OCI-LY3 (cell line): ENCODE measurements around the gene DYRK1A.

Experiments
- H2AFZ ChIP-seq: fragments of 200-600, 300-600 bp; shearing (Covaris generic); 2 replicates; pipeline ENCODE4 v1.6.0; 2014; ENCODE audit warnings: antibody characterized with exemption, low read depth, low read length
- H3K27ac ChIP-seq: fragments of 200-600, 300-600 bp; sonication (generic); 2 replicates; pipeline ENCODE4 v1.5.1; 2014; ENCODE audit warnings: mild to moderate bottlenecking, low read length, moderate library complexity, mixed read lengths
- H3K27me3 ChIP-seq: fragments of 200-600, 300-600 bp; sonication (generic); 2 replicates; pipeline ENCODE4 v1.6.1; 2014; ENCODE audit warnings: low read depth, low read length, mixed read lengths
- H3K36me3 ChIP-seq: fragments of 200-600, 300-600 bp; sonication (generic); replicated peaks from 2 replicates; pipeline ENCODE3; 2014; ENCODE audit warnings: low read depth, low read length, mixed read lengths
- H3K4me1 ChIP-seq: fragments of 300-600, 200-600 bp; sonication (generic); 2 replicates; pipeline ENCODE4 v1.6.1; 2014; ENCODE audit warnings: low read length, mixed read lengths
- H3K4me2 ChIP-seq: fragments of 200-600, 300-600 bp; sonication (generic); 2 replicates; pipeline ENCODE4 v1.6.1; 2014; ENCODE audit warnings: low read length, mixed read lengths
- H3K4me3 ChIP-seq: fragments of 300-600, 200-600 bp; sonication (generic); 2 replicates; pipeline ENCODE4 v1.5.1; 2014; ENCODE audit warnings: antibody characterized with exemption, mild to moderate bottlenecking, low read length, moderate library complexity
- H3K79me2 ChIP-seq: fragments of 300-600, 200-600 bp; shearing (Covaris generic); 2 replicates; pipeline ENCODE4 v1.6.1; 2014; ENCODE audit warnings: mild to moderate bottlenecking, low read length, mixed read lengths
- H3K9ac ChIP-seq: fragments of 300-600, 200-600 bp; shearing (Covaris generic); 2 replicates; pipeline ENCODE4 v1.6.0; 2014; ENCODE audit warnings: mild to moderate bottlenecking, low read length, moderate library complexity
- H3K9me3 ChIP-seq: fragments of 200-600, 300-600 bp; shearing (Covaris generic); 2 replicates; pipeline ENCODE4 v1.6.1; 2014; ENCODE audit warnings: low read length, mixed read lengths; ENCODE audit not compliant: insufficient read depth
- H4K20me1 ChIP-seq: fragments of 200-600, 300-600 bp; sonication (generic); 2 replicates; pipeline ENCODE4 v1.6.1; 2016; ENCODE audit warnings: low read length, mixed read lengths; ENCODE audit not compliant: insufficient read depth
- EZH2phosphoT487 ChIP-seq: fragments of 200-600 bp; shearing (Covaris generic); IDR thresholded peaks from 2 replicates; pipeline ENCODE4 v1.6.1; 2018; ENCODE audit warnings: antibody characterized with exemption, mixed run types, low read depth
- TF ChIP-seq, protein P1 (sequence below): fragments of 200-600, 300-600 bp; sonication (generic); IDR thresholded peaks from 2 replicates; pipeline ENCODE4 v1.5.1; 2014; ENCODE audit warnings: antibody characterized with exemption, low read length, low read depth

The DYRK1A gene

DNA sequence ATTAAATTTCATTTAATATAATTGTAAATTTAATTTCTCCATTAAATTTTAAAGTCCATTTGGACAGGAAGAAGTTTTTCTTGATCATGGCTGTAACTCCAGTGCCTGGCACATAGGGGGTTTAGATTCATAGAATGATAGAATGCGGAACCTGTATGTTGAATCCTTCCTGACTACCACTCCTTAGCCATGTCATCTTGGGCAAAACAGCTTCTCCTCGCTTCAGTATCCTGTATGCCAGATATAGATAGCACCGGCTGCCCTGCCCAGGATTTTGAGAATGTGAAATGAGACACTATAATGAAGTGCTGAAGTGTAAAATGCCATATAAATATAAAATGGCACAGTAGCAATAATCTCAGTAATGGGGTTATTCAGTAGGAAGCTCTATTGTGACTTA lies 6.4 kb downstream of the DYRK1A start:
- no peaks in the 10 kb centered on the region for H3K36me3 ChIP-seq
- H3K79me2 ChIP-seq, result peaks cover 100% of the 10 kb centered on the region
- no peaks in the 10 kb centered on the region for H3K27me3 ChIP-seq
- H3K9me3 ChIP-seq, result no peaks in the 10 kb centered on the region
- peaks cover 100% of the 10 kb centered on the region for H4K20me1 ChIP-seq
- TF ChIP-seq, protein P1, sequence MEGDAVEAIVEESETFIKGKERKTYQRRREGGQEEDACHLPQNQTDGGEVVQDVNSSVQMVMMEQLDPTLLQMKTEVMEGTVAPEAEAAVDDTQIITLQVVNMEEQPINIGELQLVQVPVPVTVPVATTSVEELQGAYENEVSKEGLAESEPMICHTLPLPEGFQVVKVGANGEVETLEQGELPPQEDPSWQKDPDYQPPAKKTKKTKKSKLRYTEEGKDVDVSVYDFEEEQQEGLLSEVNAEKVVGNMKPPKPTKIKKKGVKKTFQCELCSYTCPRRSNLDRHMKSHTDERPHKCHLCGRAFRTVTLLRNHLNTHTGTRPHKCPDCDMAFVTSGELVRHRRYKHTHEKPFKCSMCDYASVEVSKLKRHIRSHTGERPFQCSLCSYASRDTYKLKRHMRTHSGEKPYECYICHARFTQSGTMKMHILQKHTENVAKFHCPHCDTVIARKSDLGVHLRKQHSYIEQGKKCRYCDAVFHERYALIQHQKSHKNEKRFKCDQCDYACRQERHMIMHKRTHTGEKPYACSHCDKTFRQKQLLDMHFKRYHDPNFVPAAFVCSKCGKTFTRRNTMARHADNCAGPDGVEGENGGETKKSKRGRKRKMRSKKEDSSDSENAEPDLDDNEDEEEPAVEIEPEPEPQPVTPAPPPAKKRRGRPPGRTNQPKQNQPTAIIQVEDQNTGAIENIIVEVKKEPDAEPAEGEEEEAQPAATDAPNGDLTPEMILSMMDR, result no peak
- no peak for TF ChIP-seq EZH2phosphoT487
- H3K9ac ChIP-seq, result no peak overlapping the region
- H3K4me2 ChIP-seq, result no peak overlapping the region
- H3K4me3 ChIP-seq, result no peak overlapping the region
- H3K4me1 ChIP-seq, result peaks cover 27% of the 10 kb centered on the region
- H3K27ac ChIP-seq, result no peak overlapping the region
- no peak overlapping the region for H2AFZ ChIP-seq

DNA sequence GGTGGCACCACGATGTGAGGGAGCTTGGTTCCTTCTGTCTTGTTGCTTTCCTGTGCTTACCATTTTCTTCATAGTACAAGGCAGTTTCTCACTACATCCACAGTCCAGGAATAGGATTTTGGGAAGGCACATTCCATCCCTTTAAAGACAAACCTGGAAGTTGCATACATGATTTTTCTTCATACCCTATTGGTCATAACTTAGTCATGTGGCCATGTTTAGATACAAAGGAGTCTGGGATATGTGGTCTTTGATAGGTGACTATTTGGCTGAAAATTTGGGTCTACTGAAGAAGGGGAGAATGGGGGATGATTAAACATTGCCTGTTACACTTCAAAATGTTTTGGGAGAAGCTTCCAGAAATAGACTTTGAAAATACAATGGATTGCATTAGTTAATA lies 7.0 kb downstream of the DYRK1A start:
- no peak overlapping the region for H3K27ac ChIP-seq
- no peak overlapping the region for H2AFZ ChIP-seq
- H3K9ac ChIP-seq, result no peak overlapping the region
- peaks cover 100% of the 10 kb centered on the region for H4K20me1 ChIP-seq
- H3K36me3 ChIP-seq, result no peaks in the 10 kb centered on the region
- no peaks in the 10 kb centered on the region for H3K9me3 ChIP-seq
- H3K4me3 ChIP-seq, result no peak overlapping the region
- H3K79me2 ChIP-seq, result peaks cover 100% of the 10 kb centered on the region
- peaks cover 27% of the 10 kb centered on the region for H3K4me1 ChIP-seq
- H3K4me2 ChIP-seq, result no peak overlapping the region
- no peak for TF ChIP-seq EZH2phosphoT487
- TF ChIP-seq, protein P1, result no peak
- H3K27me3 ChIP-seq, result no peaks in the 10 kb centered on the region

DNA sequence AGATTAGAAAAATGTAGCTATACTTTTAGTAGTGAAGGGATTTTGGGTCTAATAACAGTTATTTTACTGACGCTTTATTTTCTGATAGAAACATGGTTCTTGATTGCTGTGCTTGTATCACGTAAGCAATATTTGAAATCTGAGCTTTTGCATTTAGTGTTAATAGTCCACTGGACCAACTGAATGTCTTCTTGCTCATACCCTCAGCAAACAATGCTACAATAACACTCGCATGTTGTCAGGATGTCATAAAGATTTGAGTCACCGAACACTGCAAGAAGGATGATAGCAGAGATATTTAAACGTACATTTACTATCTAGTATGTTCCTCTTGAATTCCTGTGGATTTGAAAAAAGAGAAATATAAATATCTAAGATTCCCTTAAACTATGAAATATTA lies 7.5 kb downstream of the DYRK1A start:
- no peak for TF ChIP-seq EZH2phosphoT487
- TF ChIP-seq, protein P1, result no peak
- no peak overlapping the region for H3K4me2 ChIP-seq
- no peak overlapping the region for H3K27ac ChIP-seq

DNA sequence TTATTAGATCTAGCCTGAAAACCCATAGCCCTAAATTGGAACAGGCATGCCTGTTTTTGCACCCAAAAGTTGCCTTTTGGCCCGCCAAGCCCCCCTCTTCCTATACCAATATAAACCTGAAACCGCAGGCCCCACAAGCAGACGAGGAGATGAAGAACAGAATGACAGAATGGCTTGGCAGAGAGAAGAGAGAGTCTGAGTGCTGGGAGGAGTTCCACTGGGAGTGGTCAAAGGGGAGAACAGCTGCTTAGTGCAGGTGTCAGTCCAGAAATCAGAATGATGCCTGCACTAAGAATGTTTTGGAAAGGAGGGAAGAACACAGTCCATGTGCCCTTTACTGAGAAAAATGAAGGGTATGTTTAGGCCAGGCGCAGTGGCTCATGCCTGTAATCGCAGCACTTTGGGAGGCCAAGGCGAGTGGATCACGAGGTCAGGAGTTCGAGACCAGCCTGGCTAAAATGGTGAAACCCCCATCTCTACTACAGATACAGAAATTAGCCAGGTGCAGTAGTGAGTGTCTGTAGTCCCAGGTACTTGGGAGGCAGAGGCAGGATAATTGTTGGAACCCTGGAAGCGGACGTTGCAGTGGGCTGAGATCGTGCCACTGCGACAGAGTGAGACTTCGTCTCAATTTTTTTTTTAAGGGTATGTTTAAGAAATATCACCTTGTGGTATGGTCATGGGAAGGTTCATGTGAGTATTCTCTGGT lies 9.4 kb downstream of the DYRK1A start:
- no peak for TF ChIP-seq EZH2phosphoT487
- TF ChIP-seq, protein P1, result no peak
- Histone ChIP-seq H3K4me2 (no peak overlapping the region), H2AFZ (no peak overlapping the region), H3K9ac (no peak overlapping the region), H3K9me3 (no peaks in the 10 kb centered on the region), H3K27ac (no peak overlapping the region), H3K36me3 (no peaks in the 10 kb centered on the region), H4K20me1 (peaks cover 100% of the 10 kb centered on the region), H3K79me2 (peaks cover 100% of the 10 kb centered on the region), H3K4me3 (no peak overlapping the region), H3K27me3 (no peaks in the 10 kb centered on the region), H3K4me1 (peaks cover 4% of the 10 kb centered on the region)

More for the DNA sequence above, 7.5 kb downstream of the DYRK1A start:
- no peak overlapping the region for H3K4me3 ChIP-seq
- peaks cover 24% of the 10 kb centered on the region for H3K4me1 ChIP-seq
- peaks cover 100% of the 10 kb centered on the region for H3K79me2 ChIP-seq
- peaks cover 100% of the 10 kb centered on the region for H4K20me1 ChIP-seq
- no peak overlapping the region for H2AFZ ChIP-seq
- no peak overlapping the region for H3K9ac ChIP-seq
- no peaks in the 10 kb centered on the region for H3K27me3 ChIP-seq
- no peaks in the 10 kb centered on the region for H3K36me3 ChIP-seq
- no peaks in the 10 kb centered on the region for H3K9me3 ChIP-seq
